GM12878 (cell line): ENCODE data around the gene TPD52L3. TPM values are rescaled to one million over a fixed set of nuclear protein-coding genes. Genes with fewer than 3 reads are reported as not detected.

Source experiments
- ATAC-seq: fragments of 200-7000 bp; cut with Tn5 transposase; 3 replicates; pipeline ENCODE4 v1.9.1; 2020; ENCODE audit warnings: mild to moderate bottlenecking, moderate library complexity
- Bru-seq: library from RNA; stranded (reverse); fragments of 400-500 nt; gene quantifications from one replicate; lab custom pipeline; 2021; lab: Mats Ljungman, UMichigan
- BruChase-seq, 2 experiments: library from RNA; stranded (reverse); fragments of 400-500 nt; gene quantifications; one replicate each; lab custom pipeline; 2021; lab: Mats Ljungman, UMichigan
- BruUV-seq: library from RNA; stranded (reverse); fragments of 400-500 nt; replicated peaks from 2 replicates; lab custom pipeline; 2021; lab: Mats Ljungman, UMichigan
- CTCF ChIA-PET: fragments of 300-600 bp; sonication (Branson Sonifier 250); formaldehyde crosslinking; extraction: SDS; loops from one replicate; lab custom pipeline; 2021; ENCODE audit warnings: inconsistent platforms; lab: Yijun Ruan, JAX
- POLR2A ChIA-PET: fragments of 350-600 bp; formaldehyde crosslinking; extraction: SDS; loops from one replicate; lab custom pipeline; 2021; ENCODE audit warnings: inconsistent platforms; lab: Charles Lee
- RAD21 ChIA-PET: fragments of 300-600 bp; sonication (Branson Sonifier 250); formaldehyde crosslinking; loops from one replicate; lab custom pipeline; 2023; ENCODE audit warnings: antibody characterized with exemption; ENCODE audit not compliant: unreplicated experiment; lab: Charles Lee
- SMC1A ChIA-PET: fragments of 300-600 bp; sonication (Branson Sonifier 250); formaldehyde crosslinking; loops from one replicate; lab custom pipeline; 2023; ENCODE audit not compliant: unreplicated experiment, uncharacterized antibody; lab: Charles Lee
- DNase-seq: peaks from one replicate; pipeline ENCODE4 v3.0.0-alpha.2; 2011; ENCODE audit warnings: low read depth, low spot score
- FAIRE-seq: peaks from 3 replicates; lab custom pipeline; 2011; peaks lifted over from hg19 to GRCh38; lab: Jason Lieb, UNC
- H2AFZ ChIP-seq: 2 replicates; pipeline ENCODE4 v1.6.0; 2011; ENCODE audit warnings: low read depth, low read length, control low read depth; ENCODE audit not compliant: control insufficient read depth
- H3K27ac ChIP-seq: 2 replicates; pipeline ENCODE4 v1.5.1; 2011; ENCODE audit warnings: control low read depth; ENCODE audit not compliant: control insufficient read depth, insufficient read depth
- H3K27me3 ChIP-seq, 2 experiments: replicated peaks in 1 of 2; 2 replicates each; pipeline versions ENCODE4 v1.6.0 to v1.6.1; 2011; ENCODE audit warnings: low read length in 1 of 2; ENCODE audit not compliant: control insufficient read depth in 2 of 2, insufficient read depth in 2 of 2
- H3K36me3 ChIP-seq, 2 experiments: 2 replicates each; pipeline ENCODE4 v1.5.1; 2011; ENCODE audit warnings: low read length in 1 of 2; ENCODE audit not compliant: control insufficient read depth in 2 of 2, insufficient read depth in 2 of 2
- H3K4me1 ChIP-seq: 2 replicates; pipeline ENCODE4 v1.6.1; 2011; ENCODE audit warnings: mild to moderate bottlenecking, low read length, moderate library complexity, mixed read lengths; ENCODE audit not compliant: control insufficient read depth, insufficient read depth
- H3K4me2 ChIP-seq: 2 replicates; pipeline ENCODE4 v1.6.0; 2011; ENCODE audit warnings: control low read depth; ENCODE audit not compliant: control insufficient read depth, insufficient read depth
- H3K4me3 ChIP-seq: fragments of 200-600 bp; sonication (generic); 2 replicates; pipeline ENCODE4 v1.5.1; 2016
- H3K79me2 ChIP-seq: 2 replicates; pipeline ENCODE4 v1.6.0; 2011; ENCODE audit warnings: low read length; ENCODE audit not compliant: control insufficient read depth, insufficient read depth
- H3K9ac ChIP-seq: 2 replicates; pipeline ENCODE4 v1.8.0; 2011; ENCODE audit warnings: low read length, control low read depth, mixed read lengths; ENCODE audit not compliant: control insufficient read depth, insufficient read depth
- H3K9me3 ChIP-seq: replicated peaks from 3 replicates; pipeline ENCODE4 v1.5.1; 2011; ENCODE audit warnings: mild to moderate bottlenecking, low read length; ENCODE audit not compliant: control insufficient read depth, insufficient read depth
- H4K20me1 ChIP-seq: 2 replicates; pipeline ENCODE4 v1.6.0; 2011; ENCODE audit not compliant: control insufficient read depth, insufficient read depth
- EP300 ChIP-seq, 2 experiments: fragments of 150-350 bp in 1 of 2; IDR thresholded peaks; 2 replicates each; pipeline ENCODE4 v1.6.1; 2011 to 2012; ENCODE audit warnings: low read depth in 2 of 2, low read length in 2 of 2, borderline replicate concordance in 1 of 2, improper control_type of control experiment in 1 of 2, inconsistent platforms in 1 of 2; ENCODE audit not compliant: control insufficient read depth in 1 of 2
- JUND ChIP-seq: IDR thresholded peaks from 2 replicates; pipeline ENCODE4 v1.6.1; 2012; ENCODE audit warnings: low read depth, mild to moderate bottlenecking, low read length, improper control_type of control experiment, moderate library complexity
- MYB ChIP-seq: fragments of 150-350 bp; IDR thresholded peaks from 2 replicates; pipeline ENCODE4 v1.6.1; 2014; ENCODE audit warnings: mild to moderate bottlenecking, low read depth, low read length, borderline replicate concordance
- SMAD1 ChIP-seq: fragments of 450-650 bp; IDR thresholded peaks from 2 replicates; pipeline ENCODE4 v1.6.1; 2018; ENCODE audit warnings: mild to moderate bottlenecking, low read depth; ENCODE audit not compliant: partially characterized antibody
- STAT1 ChIP-seq: fragments of 450-650 bp; conservative IDR thresholded peaks from 2 replicates; pipeline ENCODE4 v1.6.1; 2014; ENCODE audit warnings: antibody characterized with exemption, mild to moderate bottlenecking
- ZNF622 ChIP-seq: fragments of 450-650 bp; IDR thresholded peaks from 2 replicates; pipeline ENCODE4 v1.6.1; 2017; ENCODE audit warnings: mild to moderate bottlenecking, inconsistent platforms
- ZNF687 ChIP-seq: fragments of 450-650 bp; IDR thresholded peaks from 2 replicates; pipeline ENCODE4 v1.6.1; 2017; ENCODE audit warnings: mild to moderate bottlenecking, moderate library complexity
- WGBS: methylation state at CpG from one replicate; pipeline ENCODE4 v1.1.6; 2016; ENCODE audit warnings: low lambda C conversion rate; ENCODE audit not compliant: insufficient replicate concordance, insufficient coverage; ENCODE audit errors: missing lambda C conversion rate; 5-methylcytosine and 5-hydroxymethylcytosine counted together
- in situ Hi-C: fragments of 300-500 bp; cut with MboI; formaldehyde crosslinking; loops from 9 replicates; pipeline ENCODE4 v1.14.3; 2018; ENCODE audit warnings: mixed read lengths
- intact Hi-C: fragments of 100-400 bp; cut with micrococcal nuclease; formaldehyde crosslinking; loops from one replicate; pipeline ENCODE4 v1.14.2; 2022; ENCODE audit not compliant: unreplicated experiment
- long read RNA-seq, 2 experiments: library from polyadenylated mRNA; unstranded; transcript quantifications; one replicate each; pipeline ENCODE4 v2.0.0, GENCODE V29; 2019 to 2020
- polyA minus RNA-seq, 3 experiments: library from RNA; depleted of rRNA, polyadenylated mRNA; stranded (reverse); fragments of >200 nt; gene quantifications; 2 replicates each; pipeline ENCODE4 v1.2.3, GENCODE V29; 2011
- polyA plus RNA-seq, 11 experiments: library from polyadenylated mRNA; depleted of rRNA in 4 of 11; unstranded in 6 of 11; stranded (reverse) in 5 of 11; fragments of >200 nt; fragmentation: Nextera tagmentation in 4 of 11; fragmentation: Illumina TruSeq in 1 of 11; extraction: Ambion mirVana in 4 of 11; extraction: Trizol in 1 of 11; gene quantifications; 1 replicate in 1 of 11; 2 replicates in 10 of 11; pipeline versions ENCODE4 v1.2.1 to v1.2.3, GENCODE V29; 2011 to 2016; ENCODE audit warnings: inconsistent platforms in 2 of 11, missing spikeins in 2 of 11, low read depth in 1 of 11
- total RNA-seq, 4 experiments: library from RNA; depleted of rRNA in 3 of 4; stranded (reverse); fragments of >200 nt in 3 of 4; fragmentation: Illumina TruSeq in 1 of 4; extraction: Trizol in 1 of 4; gene quantifications; 2 replicates each; pipeline versions ENCODE4 v1.2.1 to v1.2.3, GENCODE V29; 2013 to 2021
- TF ChIP-seq, protein P1 (sequence below): fragments of 450-650 bp; IDR thresholded peaks from 2 replicates; pipeline ENCODE4 v1.6.1; 2017; ENCODE audit warnings: antibody characterized with exemption, mild to moderate bottlenecking, moderate library complexity
- TF ChIP-seq, protein P2 (sequence below): fragments of 450-650 bp; conservative IDR thresholded peaks from 2 replicates; pipeline ENCODE4 v1.6.1; 2017; ENCODE audit warnings: mild to moderate bottlenecking, moderate library complexity

TPD52L3 gene
- not detected in 2 replicates for total RNA-seq (2013; cell fraction: nucleolus; rRNA removed)
- total RNA-seq (2014; rRNA removed) (not detected in 2 replicates), total RNA-seq (2014; rRNA removed; fragmentation: Illumina TruSeq; extraction: Trizol) (not detected in 2 replicates), total RNA-seq (2021) (not detected in 2 replicates), polyA plus RNA-seq (2011; rRNA removed) (not detected in 2 replicates), polyA plus RNA-seq (2014; fragmentation: Illumina TruSeq; extraction: Trizol) (not detected in 2 replicates), polyA plus RNA-seq (2014; fragmentation: Nextera tagmentation; extraction: Ambion mirVana) (not detected), polyA plus RNA-seq (2014; rRNA removed) (not detected in 2 replicates), polyA plus RNA-seq (2016; fragmentation: Nextera tagmentation; extraction: Ambion mirVana) (not detected), polyA minus RNA-seq (2011; rRNA and poly(A)+ RNA removed) (not detected in 2 replicates), Bru-seq, nascent RNA (not detected), BruChase-seq, experiment 1, labeled RNA remaining after a 6-hour chase (not detected), BruChase-seq, experiment 2, labeled RNA remaining after a 2-hour chase (not detected)
- polyA plus RNA-seq (2011; ENCODE audit: low read depth) = not detected
- polyA plus RNA-seq (2011; cell fraction: cytosol; rRNA removed) = not detected in 2 replicates
- polyA plus RNA-seq (2011; cell fraction: nucleus; rRNA removed) = not detected in 2 replicates
- not detected in 2 replicates for polyA plus RNA-seq (2012)
- not detected in 2 replicates for polyA minus RNA-seq (2011; cell fraction: cytosol; rRNA and poly(A)+ RNA removed)
- not detected in 2 replicates for polyA minus RNA-seq (2011; cell fraction: nucleus; rRNA and poly(A)+ RNA removed)
- long read RNA-seq, experiment 1 = 0 reads
- long read RNA-seq, experiment 2 = 0 reads

DNA sequence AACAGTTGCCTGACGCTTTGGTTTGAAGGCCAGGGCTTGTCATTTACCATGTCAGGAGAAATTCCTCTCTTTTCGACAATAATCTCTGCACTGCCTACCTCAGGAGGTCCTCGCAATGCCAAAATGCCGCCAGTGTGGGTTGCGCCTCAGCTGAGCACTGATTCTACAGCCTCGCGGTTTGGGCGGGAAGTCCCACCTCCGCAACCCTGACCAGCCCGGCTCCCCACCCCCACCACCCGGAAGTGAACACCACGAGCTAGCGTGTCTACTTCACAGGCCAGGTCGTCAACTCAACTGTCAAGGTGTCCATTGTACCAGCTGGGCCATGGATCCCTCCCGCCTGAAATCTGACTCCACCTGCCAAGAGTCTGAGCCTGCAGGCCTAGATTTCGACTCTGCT, at the start of gene TPD52L3:
TSS of gene TPD52L3 (plus strand) at position 273 of the 400 bp plus-strand sequence. CDS start 221 bp downstream, outside the sequence.
- Histone ChIP-seq H3K9me3 (no peaks in the 10 kb centered on the region; the same call in 2 of the 3 replicates), H3K4me1 (no peaks in the 10 kb centered on the region), H3K4me2 (no peak within 1 kb of the TSS), H3K4me3 (no peak within 1 kb of the TSS), H3K36me3 (no peaks in the 10 kb centered on the region), H3K79me2 (no peaks in the 10 kb centered on the region), H3K9ac (no peak within 1 kb of the TSS), H2AFZ (no peak within 1 kb of the TSS), H4K20me1 (no peaks in the 10 kb centered on the region), H3K27me3 (no peaks in the 10 kb centered on the region), H3K27ac (no peak within 1 kb of the TSS)
- TF ChIP-seq EP300 (IDR thresholded peaks at IDR 0.05; ENCODE audit: borderline replicate concordance in 1 of 2, control insufficient read depth in 1 of 2, low read depth in 2 of 2, low read length in 2 of 2) (no peak), ZNF687 (no peak), MYB (no peak), JUND (no peak), STAT1 (no peak), SMAD1 (no peak), ZNF622 (no peak)
- TF ChIP-seq, protein P1, sequence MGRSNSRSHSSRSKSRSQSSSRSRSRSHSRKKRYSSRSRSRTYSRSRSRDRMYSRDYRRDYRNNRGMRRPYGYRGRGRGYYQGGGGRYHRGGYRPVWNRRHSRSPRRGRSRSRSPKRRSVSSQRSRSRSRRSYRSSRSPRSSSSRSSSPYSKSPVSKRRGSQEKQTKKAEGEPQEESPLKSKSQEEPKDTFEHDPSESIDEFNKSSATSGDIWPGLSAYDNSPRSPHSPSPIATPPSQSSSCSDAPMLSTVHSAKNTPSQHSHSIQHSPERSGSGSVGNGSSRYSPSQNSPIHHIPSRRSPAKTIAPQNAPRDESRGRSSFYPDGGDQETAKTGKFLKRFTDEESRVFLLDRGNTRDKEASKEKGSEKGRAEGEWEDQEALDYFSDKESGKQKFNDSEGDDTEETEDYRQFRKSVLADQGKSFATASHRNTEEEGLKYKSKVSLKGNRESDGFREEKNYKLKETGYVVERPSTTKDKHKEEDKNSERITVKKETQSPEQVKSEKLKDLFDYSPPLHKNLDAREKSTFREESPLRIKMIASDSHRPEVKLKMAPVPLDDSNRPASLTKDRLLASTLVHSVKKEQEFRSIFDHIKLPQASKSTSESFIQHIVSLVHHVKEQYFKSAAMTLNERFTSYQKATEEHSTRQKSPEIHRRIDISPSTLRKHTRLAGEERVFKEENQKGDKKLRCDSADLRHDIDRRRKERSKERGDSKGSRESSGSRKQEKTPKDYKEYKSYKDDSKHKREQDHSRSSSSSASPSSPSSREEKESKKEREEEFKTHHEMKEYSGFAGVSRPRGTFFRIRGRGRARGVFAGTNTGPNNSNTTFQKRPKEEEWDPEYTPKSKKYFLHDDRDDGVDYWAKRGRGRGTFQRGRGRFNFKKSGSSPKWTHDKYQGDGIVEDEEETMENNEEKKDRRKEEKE = no peak
- TF ChIP-seq, protein P2, sequence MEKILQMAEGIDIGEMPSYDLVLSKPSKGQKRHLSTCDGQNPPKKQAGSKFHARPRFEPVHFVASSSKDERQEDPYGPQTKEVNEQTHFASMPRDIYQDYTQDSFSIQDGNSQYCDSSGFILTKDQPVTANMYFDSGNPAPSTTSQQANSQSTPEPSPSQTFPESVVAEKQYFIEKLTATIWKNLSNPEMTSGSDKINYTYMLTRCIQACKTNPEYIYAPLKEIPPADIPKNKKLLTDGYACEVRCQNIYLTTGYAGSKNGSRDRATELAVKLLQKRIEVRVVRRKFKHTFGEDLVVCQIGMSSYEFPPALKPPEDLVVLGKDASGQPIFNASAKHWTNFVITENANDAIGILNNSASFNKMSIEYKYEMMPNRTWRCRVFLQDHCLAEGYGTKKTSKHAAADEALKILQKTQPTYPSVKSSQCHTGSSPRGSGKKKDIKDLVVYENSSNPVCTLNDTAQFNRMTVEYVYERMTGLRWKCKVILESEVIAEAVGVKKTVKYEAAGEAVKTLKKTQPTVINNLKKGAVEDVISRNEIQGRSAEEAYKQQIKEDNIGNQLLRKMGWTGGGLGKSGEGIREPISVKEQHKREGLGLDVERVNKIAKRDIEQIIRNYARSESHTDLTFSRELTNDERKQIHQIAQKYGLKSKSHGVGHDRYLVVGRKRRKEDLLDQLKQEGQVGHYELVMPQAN = no peak
- FAIRE-seq (no peak), DNase-seq (no peak), ATAC-seq (no peak)
- intact Hi-C loops (no loop called here), in situ Hi-C loops (no loop called here)
- RAD21 ChIA-PET = no interaction called here
- POLR2A ChIA-PET = interaction anchor here (0.7 kb wide), 1 partner anchor 157 kb away, joined by 4 read pairs; no protein-coding TSS in a partner anchor
- WGBS = 81% methylated on average over 16 of the region's 16 CpGs
- BruUV-seq = no TSS peak
- SMC1A ChIA-PET = no interaction called here
- CTCF ChIA-PET = interaction anchor here (1.6 kb wide), 1 partner anchor 22 kb away, joined by 5 read pairs; no protein-coding TSS in a partner anchor
